HG02885 (cell line): ENCODE data around the gene THAP4.
"Not testable (repeated sequence)": the region's sequence is repeated elsewhere in the genome, so short reads cannot be mapped to it uniquely, and the experiment has no call there.

Experiments used
- ATAC-seq: cut with Tn5 transposase; IDR thresholded peaks from one replicate; pipeline ENCODE4 v1.9.1; 2021; ENCODE audit warnings: mild to moderate bottlenecking; ENCODE audit not compliant: unreplicated experiment, poor library complexity

THAP4 gene

DNA sequence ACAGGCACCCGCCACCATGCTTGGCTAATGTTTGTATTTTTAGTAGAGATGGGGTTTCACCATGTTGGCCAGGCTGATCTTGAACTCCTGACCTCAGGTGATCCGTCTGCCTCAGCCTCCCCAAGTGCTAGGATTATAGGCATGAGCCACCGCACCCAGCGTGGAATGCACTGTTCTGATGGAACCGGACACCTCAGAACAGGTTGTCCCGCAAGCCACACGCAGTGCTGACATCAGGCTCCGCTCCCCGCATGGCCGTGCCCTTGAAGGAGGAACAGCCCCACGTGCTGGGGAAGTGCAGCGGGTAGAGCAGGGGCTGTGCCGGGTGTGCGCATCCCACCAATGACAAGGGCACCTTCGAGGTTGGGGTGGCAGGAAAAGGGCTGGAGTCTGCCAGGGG lies 69.7 kb downstream of the THAP4 start:
- not testable (repeated sequence) for ATAC-seq

DNA sequence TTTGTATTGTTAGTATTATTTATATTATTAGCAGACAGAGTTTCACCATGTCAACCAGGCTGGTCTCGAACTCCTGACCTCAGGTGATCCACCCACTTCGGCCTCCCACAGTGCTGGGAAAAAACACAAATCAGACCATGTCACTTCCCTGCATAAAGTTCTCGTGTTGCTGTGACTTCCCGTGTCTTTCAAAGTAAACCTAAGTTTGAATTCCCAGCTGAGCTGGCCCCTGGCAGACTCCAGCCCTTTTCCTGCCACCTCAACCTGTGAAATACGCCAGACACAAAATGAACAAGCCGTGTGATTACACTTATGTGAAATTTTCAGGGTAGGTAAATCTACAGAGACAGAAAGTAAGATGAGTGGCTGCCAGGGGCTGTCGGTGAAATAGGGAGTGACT lies 70.5 kb downstream of the THAP4 start:
- ATAC-seq: no peak

DNA sequence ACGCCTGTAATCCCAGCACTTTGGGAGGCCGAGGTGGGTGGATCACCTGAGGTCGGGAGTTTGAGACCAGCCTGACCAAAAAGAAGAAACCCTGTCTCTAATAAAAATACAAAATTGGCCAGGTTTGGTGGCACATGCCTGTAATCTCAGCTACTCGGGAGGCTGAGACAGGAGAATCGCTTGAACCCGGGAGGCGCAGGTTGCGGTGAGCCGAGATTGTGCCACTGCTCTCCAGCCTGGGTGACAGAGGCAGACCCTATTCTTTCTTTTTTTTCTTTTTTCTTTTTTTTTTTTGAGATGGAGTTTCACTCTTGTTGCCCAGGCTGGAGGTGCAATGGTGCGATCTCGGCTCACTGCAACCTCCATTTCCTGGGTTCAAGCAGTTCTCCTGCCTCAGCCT lies 70.9 kb downstream of the THAP4 start:
- ATAC-seq: not testable (repeated sequence)

DNA sequence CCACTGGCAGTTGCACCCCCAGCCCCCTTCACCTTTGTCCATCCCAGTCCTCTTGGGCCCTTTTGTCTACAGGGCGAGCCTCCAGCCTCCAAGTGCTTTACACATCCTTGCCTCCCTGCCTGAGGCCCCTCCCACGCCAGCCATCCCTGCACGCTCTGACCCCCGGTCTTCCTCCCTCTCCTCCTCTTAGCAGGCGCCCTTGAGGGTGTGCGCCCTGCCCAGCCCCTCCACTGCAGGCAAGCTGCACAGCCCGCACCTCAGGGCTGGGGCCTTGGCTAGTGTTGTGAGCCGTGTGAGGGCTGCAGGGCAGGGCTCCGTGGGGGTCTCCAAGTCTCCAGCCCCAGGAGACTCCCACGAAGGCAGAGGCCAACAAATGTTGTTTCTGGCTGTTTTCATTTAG lies 71.5 kb downstream of the THAP4 start:
- no peak for ATAC-seq

DNA sequence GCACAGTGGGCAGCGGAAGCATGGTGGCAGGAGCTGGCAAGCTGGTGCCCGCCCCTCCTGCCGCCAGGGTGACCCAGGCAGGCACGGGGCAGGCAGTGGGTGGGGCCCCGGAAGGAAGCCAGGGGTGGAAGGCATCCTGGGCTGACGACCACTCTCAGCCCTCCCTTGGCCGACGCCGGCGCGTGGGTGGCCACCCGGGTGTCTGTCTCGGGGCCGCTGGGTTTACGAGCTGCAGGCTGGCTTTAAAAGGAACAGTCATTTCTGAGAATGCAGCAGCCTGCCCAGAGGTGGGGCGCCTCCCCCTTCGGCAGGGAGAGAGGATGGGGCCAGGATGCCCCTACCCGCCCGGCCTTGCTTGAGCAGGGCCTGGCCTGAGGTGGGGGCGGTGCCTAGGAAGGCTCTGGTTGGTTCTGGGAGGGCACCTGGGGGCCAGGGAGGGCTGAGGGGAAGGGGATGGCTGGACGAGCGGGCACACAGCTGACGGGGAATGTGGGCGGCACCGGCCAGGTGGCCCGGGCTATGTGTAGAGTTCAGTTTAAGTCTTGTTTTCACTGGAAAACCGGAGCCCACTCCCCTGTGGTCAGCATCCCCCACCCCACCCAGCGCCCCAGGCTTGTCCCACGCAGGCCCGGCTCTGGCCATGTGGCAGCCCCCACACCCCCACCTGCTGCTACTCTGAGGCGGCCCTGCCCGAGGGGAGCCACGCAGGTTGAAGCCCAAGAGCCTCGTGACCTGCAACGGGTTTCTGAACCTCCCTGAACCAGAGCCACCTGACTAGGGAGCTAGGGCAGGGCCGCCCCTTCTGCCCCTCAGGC lies 72.2 kb downstream of the THAP4 start:
- no peak for ATAC-seq

DNA sequence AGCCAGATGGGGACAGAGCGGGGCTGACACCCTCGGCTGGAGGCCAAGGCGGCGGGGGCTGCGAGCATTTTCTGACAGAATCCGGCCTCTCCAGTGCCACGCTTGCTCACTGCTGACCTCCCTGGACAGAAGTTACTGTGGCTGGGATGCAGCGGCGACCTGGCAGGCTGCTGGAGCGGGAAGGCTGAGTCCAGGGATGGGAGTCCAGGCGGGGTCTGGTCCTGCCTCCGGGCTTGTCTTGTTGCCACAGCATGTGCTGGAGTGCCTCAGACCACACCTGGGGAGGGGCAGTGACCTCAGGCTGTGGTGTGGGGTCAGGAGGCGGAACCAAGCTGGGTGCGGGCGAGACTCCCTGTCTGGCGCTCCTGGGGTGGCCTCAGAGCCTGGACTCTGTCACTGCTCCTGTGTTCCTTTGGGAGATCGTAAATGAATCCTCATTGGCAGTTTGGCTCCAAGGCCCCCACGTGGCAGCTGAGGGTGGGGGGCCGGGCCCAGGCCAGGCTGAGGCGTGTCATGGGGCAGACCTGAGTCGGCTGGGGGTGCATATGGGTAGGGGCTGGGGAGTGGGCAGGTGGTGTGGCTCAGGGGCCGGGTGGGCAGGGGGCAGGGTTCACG lies 72.9 kb downstream of the THAP4 start:
- ATAC-seq: no peak

DNA sequence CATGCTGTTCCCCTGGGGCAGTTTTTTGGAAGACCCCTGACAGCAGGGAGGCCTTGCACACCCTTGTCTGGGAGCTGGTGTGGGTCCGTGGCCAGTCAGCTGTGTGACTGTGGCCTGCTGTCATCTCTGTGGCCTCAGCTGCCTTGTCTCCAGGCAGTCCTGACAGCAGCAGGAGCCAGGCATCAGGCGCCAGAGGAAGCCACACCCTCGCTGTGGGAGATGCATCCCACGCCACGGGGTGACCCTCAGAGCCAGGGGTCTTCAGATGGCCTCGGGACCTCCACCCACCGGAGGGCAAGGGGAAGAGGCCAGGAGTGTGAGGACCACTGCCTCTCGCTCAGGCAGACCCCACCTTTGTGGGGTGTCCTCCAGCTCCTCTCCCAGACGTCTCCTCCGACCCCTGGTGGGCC lies 73.4 kb downstream of the THAP4 start:
- no peak for ATAC-seq

DNA sequence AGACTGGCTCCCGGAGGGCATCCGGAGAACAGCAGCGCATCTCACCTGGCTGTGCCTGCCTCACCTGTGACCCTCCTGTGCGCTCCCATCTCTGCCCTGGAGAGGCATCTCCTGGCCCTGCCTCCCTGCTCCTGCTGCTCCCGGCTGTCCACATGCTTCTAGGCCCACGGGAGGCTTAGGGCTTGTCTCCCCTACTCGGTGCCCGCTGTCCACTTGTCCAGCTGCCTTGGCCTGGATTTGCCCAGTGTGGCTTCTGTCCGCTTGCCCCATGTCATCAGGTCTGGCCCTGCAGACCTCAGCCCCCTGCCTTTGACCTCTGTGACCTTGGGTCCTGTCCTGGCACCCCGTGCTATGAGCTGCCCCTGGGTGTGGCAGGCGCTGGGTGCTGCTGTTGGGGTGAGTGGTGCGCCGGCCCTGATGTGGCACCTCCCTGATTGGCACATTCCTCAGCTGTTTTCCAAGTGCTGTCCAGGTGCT lies 73.9 kb downstream of the THAP4 start:
- no peak for ATAC-seq

DNA sequence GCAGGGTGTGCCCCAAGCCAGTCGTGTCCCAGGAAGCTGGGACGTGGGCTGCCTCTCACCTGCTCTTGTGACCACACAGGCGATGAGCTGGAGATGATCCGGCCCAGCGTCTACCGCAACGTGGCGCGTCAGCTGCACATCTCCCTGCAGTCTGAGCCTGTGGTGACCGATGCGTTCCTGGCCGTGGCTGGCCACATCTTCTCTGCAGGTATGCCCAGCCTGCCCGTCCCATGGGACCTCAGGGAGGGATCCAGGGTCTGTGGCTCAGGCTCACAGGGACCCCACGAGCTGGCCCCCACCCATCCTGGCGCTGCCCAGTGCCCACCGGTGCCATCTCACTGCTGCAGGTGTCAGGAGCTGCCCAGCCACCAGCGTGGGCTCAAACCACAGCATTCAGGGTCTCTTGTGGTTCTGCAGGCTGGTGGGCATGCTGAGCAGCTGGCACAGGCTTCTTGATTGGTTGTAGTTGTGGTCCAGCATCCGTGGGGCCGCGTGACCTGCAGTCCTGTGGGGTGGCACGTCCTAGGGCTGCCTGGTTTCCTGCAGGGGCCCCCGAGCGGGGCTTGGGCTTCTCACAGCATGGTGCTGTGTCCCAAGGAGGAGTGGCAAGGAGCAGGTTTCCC lies 74.6 kb downstream of the THAP4 start:
- no peak for ATAC-seq

DNA sequence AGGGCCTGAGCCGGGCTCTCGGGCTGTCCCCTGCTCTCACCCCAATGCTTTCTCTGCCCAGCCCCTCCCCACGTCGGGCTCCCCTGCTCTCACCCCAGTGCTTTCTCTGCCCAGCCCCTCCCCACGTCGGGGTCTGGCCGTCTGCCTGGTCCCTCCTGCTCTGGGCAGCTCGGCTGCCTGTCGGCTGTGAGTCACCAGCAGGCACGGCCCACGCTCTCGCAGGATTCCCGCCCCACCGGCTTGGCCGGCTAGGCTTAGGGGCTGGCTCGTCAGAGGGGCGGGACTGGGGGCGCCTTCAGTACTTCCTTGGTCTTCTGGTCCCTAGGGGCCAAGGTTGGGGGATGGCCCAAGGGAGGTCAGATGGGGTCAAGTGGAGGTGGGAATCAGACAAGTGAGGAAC lies 75.1 kb downstream of the THAP4 start:
- ATAC-seq: no peak

DNA sequence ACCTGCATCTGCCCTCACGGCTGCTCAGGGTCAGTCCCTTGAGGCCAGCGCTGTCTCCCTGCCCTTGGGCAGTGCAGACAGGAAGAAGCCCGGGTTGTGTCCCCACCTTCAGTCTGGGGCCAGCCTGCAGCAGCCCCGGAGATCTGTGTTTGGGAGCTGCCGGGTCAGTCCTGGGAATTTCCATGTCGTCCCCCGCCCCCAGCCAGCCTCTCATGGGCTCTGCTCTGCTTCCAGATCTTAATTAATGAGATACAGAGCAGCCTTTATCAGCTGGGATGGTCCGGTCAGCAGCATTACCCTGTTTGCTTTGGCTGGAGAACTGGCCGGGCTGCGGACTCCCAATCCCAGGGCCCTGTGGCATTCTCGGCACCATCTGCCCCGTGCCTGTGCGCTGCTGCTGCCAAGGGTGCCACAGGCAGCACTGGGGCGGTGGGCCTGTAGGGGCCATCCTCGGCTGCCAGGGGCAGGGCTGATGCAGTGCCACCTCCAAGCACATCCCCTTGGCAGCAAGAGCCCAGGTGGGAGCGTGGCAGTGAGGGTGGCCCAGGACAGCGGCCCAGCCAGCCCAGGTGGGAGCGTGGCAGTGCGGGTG lies 76.0 kb downstream of the THAP4 start:
- ATAC-seq: no peak

DNA sequence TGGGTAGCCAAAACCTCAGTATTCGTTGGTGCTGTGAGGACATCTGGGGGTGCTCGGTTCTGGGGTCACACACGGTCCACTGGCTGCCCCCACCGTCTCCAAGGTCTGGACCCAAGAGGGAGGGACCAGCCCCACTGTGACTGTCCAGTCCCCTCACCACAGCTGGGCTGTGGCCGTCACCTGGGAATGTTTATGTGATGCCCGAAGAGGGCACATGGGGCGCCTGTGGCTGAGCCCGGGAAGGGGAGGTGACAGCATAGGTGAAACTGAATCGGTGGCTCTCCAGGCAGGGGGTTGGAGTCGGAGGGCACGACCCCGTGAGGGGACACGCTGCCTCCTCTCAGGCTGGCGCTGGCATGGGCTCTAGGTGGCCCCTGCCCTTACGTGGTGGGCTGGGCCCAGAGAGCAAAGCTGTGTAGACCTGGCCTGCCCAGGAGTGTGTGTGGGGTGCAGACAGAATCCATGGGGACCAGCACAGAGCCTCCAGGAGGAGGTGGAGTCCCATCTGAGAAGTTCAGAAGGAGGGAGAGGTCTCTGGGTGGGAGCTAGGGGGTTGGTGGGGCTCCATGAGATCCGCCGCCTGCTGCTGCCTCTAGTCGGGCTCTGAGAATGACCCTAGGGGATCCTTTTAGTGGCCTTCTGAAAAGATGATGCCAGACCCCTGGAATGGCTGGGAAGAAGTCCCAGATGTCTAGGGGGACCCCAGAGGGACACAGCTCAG lies 76.6 kb downstream of the THAP4 start:
- ATAC-seq: no peak

DNA sequence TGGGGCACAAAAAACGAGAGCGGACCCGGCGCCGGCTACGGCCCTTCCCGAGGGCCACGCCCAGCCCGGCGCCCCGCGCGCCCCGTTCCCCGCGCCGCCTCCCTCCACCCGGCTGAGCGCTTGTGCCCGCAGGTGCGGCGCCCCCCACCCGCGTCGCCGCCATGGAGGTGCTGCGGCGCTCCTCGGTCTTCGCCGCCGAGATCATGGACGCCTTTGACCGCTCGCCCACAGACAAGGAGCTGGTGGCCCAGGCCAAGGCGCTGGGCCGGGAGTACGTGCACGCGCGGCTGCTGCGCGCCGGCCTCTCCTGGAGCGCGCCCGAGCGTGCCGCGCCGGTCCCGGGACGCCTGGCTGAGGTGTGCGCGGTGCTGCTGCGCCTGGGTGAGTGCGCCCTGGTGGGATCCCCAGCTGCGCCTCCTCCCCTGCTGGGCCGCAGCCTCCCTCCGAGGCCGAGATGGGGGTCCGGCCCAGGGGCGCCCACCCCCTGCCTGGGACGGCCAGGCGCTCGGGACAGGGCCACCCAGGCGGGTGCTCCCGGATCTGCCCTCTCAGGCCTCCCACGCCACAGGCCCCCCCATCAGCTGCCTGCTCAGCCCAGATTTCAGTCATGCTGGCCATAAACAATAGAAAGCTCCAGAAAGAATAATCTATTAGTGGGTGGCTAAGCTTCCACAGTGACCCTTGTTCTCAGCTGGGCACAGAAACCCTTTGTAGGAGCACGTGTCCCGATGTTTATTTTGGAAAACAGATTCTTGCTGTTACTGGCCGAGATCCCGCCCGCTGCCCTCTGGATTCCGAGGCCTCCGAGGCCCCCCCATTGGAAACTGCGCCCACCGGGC lies 77.4 kb downstream of the THAP4 start:
- no peak for ATAC-seq

DNA sequence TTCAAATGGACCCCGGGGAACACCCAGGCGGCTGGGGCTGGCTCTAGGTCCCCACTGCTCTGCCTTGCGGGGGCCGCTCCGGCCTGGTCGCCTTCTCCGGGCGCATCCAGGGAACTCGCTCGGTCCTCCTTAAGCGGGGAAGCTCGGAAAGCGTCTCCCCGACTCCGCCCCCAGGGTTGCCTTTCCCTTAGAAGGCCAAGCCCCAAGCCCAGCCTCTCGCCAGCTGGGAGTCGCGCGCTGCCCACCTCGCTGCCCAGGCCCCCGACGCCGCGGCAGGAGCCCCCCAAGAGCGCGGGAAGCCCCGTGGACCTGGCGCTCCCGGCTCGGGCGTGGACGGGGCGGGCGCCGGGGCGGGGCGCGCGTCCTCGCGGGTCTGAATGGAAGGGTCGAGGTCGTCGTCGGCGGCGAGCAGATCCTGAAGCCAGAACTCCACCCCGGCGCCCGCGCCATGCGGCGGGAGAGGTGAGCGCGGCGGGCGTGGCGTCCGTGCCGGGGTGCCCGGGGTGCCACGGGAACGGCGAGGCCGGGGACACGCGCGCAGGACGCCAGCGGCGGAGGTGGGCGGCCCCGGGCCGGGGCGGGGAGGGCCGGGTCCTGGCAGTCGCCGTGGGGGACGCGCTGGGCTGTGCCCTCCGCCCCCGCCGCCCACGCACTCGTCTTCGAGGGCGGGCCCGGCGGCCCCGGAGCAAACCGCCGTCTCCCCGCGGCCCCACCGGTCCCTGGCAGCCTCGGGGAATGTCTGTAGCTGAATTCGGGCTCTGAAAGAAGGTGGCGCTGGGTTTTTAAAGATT lies 78.2 kb downstream of the THAP4 start, which contains the start of gene BOK:
Gene BOK (plus strand): TSS at position 214 of the 791 bp plus-strand sequence. CDS start 739 bp downstream, outside the sequence.
- no peak for ATAC-seq

DNA sequence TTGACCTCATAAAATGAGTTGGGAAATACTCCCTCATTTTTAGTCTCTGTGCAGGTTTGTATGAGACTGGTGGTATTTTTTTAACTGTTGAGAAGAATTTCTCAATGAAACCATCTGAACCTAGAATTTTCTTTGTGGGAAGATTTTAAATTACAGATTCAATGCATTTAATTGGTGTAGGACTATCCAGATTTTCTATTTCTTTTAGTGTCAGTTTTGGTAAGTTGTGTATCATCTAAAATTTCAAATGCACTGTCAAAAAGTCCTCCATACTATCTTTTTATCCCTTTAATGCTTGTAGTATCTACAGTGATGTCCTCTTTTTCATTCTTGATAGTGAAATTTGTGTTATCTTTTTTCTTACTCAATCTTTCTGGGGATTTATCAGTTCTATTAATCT lies 80.2 kb downstream of the THAP4 start:
- no peak for ATAC-seq

DNA sequence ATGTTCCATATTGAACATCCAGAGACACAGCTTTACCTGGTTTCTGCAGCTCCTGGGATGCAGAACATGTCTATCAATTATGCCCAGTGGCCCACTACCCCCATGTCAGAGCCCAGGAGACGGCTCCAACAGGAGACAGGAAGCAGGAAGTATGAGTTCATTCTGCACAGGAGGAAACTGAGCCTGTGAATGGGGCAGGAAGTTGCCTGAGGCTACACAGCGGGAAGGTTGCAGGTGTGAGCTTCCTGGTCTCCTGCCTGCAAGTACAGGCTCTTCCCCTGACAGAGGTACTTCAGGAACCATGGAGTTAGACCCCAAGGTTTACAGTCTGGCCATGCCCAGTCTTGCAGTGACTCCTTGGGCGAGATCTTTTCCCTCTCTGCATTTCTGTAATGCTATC lies 81.2 kb downstream of the THAP4 start:
- no peak for ATAC-seq

DNA sequence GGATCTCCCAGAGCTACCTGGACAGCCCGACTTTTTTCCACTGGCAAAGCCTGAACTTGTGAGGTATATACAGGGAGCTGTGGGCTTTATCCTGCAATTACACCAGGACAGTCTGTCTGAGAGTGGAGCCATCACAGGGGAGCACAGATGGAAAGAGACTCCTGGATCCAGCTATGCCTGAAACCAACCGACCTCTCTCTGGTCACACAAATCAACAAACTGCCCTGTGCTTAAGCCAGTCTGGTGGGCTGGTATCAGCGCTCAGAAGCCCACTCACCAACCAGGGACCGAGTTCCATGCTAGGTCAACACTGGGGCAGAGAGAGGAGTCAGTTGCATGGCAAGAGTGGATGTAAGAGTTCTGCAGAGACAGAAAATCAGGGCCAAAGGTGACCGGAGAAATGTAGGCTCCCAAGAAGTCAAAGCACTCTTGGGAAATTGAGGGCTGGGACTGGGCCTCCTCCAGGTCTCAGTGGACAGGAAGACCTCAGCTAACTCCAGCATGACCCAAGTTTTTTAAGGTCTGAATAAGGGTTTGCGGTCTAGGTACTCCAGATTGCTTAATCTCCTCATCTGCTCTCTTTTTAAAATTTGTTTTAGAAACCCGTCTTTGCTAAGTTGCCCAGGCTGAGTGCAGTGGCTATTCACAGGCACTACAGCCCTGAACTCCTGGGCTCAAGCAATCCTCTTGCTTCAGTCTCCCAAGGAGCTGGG lies 82.2 kb downstream of the THAP4 start:
- no peak for ATAC-seq

DNA sequence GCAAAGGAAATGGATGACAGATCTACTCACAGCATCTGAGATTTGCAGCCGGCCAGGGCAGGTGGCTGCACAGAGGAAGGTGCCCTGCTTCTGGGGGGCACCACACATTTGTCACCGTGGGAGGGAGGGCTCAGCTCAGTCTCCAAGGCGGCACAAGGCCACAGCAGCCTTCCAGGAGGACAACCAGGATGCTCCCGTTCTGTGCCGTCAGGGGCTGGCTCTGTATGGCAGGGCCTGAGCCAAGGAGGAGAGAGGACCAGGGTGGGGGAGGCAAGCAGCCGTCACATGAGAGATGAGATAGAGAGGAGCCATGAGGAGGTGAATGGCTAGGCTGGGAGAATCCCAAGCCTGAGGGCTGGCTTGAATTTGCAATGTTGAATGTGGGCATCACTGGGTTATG lies 83.0 kb downstream of the THAP4 start:
- no peak for ATAC-seq
